AG10803 (cell line): ENCODE measurements around the gene IPPK.

Experiments used
- DNase-seq: peaks from one replicate; pipeline ENCODE4 v3.0.0; 2010; ENCODE audit warnings: low read depth
- H3K4me3 ChIP-seq: 2 replicates; pipeline ENCODE4 v1.5.1; 2011; ENCODE audit warnings: mild to moderate bottlenecking, low read length, control low read depth
- CTCF ChIP-seq: conservative IDR thresholded peaks from 2 replicates; pipeline ENCODE4 v1.5.1; 2011; ENCODE audit warnings: mild to moderate bottlenecking, low read length, control low read depth, inconsistent platforms

Gene IPPK

GRCh38 chr9:92663951-92664350, 6.0 kb downstream of the IPPK start:
- TF ChIP-seq CTCF = no peak
- no peak overlapping the region for H3K4me3 ChIP-seq
- DNase-seq = no peak

GRCh38 chr9:92663126-92663525, 6.8 kb downstream of the IPPK start:
- H3K4me3 ChIP-seq = no peak overlapping the region
- no peak for TF ChIP-seq CTCF
- no peak for DNase-seq

GRCh38 chr9:92661743-92662142, 8.2 kb downstream of the IPPK start:
- no peak for DNase-seq
- no peak overlapping the region for H3K4me3 ChIP-seq
- TF ChIP-seq CTCF = no peak

GRCh38 chr9:92661127-92661526, 8.8 kb downstream of the IPPK start:
- H3K4me3 ChIP-seq = no peak overlapping the region
- DNase-seq = no peak
- no peak for TF ChIP-seq CTCF

GRCh38 chr9:92660266-92660665, 9.7 kb downstream of the IPPK start:
- no peak for DNase-seq
- no peak for TF ChIP-seq CTCF
- no peak overlapping the region for H3K4me3 ChIP-seq

- no peak for TF ChIP-seq CTCF
- no peak overlapping the region for H3K4me3 ChIP-seq
- no peak for DNase-seq
Measured at GRCh38 chr9:92659601-92660000, 10.3 kb downstream of the IPPK start.

GRCh38 chr9:92658611-92659010, 11.3 kb downstream of the IPPK start:
- no peak for TF ChIP-seq CTCF
- no peak for DNase-seq
- H3K4me3 ChIP-seq = no peak overlapping the region
